ENCODE data around the gene KRT7. TPM values are rescaled to one million over a fixed set of nuclear protein-coding genes. Genes with fewer than 3 reads are reported as not detected.

KRT7 gene
- total RNA-seq, 2 donors from 2014 or later = 69.2 to 196 TPM

DNA sequence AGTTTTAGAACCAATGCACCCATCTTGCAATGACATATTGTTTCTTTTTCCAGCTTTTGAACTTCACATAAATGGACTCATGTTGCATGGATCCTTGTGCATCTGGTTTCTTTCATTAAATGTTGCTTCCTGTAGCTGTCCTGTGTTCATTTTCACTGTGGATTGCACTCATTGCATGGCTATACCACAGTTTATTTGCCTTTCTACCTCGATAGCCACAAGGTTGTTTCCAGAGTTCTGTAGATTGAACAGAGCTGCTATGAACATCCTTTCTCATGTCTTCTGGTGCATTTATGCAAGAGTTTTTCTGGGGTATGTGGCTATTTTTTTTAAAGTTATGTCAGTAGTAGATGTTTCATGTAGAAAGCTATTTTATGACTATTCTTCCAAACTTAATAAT, 61.8 kb downstream of the KRT7 start:
- DNase-seq (no peak), ATAC-seq (no peak)
- intact Hi-C loops (cut with DNase I) = no loop called here
- Histone ChIP-seq H3K9me3 (no peaks in the 10 kb centered on the region), H3K36me3 (replicated peaks in 1 of 2; ENCODE audit: insufficient read depth in 1 of 2, low read depth in 2 of 2) (no peaks in the 10 kb centered on the region), H3K27ac (no peak overlapping the region), H3K4me1 (no peaks in the 10 kb centered on the region), H3K27me3 (no peaks in the 10 kb centered on the region), H3K4me3 (no peak overlapping the region)
- TF ChIP-seq, protein P1, sequence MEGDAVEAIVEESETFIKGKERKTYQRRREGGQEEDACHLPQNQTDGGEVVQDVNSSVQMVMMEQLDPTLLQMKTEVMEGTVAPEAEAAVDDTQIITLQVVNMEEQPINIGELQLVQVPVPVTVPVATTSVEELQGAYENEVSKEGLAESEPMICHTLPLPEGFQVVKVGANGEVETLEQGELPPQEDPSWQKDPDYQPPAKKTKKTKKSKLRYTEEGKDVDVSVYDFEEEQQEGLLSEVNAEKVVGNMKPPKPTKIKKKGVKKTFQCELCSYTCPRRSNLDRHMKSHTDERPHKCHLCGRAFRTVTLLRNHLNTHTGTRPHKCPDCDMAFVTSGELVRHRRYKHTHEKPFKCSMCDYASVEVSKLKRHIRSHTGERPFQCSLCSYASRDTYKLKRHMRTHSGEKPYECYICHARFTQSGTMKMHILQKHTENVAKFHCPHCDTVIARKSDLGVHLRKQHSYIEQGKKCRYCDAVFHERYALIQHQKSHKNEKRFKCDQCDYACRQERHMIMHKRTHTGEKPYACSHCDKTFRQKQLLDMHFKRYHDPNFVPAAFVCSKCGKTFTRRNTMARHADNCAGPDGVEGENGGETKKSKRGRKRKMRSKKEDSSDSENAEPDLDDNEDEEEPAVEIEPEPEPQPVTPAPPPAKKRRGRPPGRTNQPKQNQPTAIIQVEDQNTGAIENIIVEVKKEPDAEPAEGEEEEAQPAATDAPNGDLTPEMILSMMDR (IDR thresholded peaks at IDR 0.05) = no peak
- no peak for TF ChIP-seq POLR2A (IDR thresholded peaks at IDR 0.05)
- WGBS, 2 donors = 32 to 43% methylated on average over 1 of the region's 1 CpG

DNA sequence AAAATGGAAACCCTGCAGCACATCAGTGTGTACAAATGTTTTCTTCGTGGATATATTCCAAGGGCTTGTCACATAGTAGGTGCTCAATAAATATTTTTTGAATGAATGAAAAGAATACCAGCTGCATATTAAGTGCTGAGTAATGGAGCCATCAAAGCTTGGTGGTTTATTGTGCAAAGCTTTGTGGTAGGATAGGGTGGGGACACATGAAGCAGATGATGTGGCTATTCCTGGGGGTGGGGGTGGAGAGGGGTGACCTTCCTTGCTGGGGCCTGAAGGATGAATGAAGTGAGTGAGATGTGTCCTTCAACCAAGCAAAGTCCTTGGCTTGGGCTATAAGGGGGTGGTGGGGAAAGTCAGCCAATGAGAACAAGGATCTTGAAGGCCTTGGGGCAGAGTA, 62.6 kb downstream of the KRT7 start:
- TF ChIP-seq, protein P1 (IDR thresholded peaks at IDR 0.05) = no peak
- no peak for TF ChIP-seq POLR2A (IDR thresholded peaks at IDR 0.05)
- intact Hi-C loops (cut with DNase I) = no loop called here

DNA sequence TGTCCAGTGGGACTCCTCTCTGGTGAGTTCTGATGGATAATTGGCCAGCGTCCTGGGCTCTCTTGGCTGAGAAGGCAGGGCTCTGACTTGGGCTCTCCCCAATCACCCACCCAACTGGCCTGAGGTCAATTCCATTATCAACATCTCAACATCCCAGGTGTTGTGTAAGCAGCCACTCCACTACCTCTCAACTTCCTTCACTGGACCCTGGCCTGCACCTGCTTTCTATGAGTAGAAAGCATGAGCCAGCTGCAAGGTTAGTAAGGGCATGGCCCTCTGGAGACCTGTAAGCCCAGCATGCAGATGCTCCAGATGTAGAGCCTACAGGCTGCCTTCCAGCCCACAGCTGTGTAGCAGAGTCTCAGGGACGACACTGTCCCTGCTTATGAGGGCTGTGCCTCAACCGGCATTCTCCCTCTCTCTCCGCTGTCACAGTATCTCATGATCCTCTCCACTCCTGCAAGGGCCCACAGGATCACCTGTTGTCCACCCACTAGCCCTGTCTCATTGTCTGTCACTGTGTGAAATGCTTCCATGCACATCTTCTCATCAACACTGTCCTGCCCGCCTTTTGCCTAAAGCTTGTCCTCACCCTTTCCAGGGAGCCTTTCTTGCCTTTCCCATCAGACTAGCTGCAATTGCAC, 63.7 kb downstream of the KRT7 start:
- WGBS, 2 donors = 94 to 100% methylated on average over 4 to 5 of the region's 5 CpGs
- no peak for ATAC-seq
- Histone ChIP-seq H3K4me3 (no peak overlapping the region), H3K9me3 (no peaks in the 10 kb centered on the region), H3K4me1 (no peaks in the 10 kb centered on the region), H3K27ac (no peak overlapping the region), H3K27me3 (no peaks in the 10 kb centered on the region), H3K36me3 (replicated peaks in 1 of 2; ENCODE audit: insufficient read depth in 1 of 2, low read depth in 2 of 2) (no peaks in the 10 kb centered on the region)
- DNase-seq = no peak
- TF ChIP-seq, protein P1 (IDR thresholded peaks at IDR 0.05) = no peak
- TF ChIP-seq POLR2A (IDR thresholded peaks at IDR 0.05) = no peak
- intact Hi-C loops (cut with DNase I) = no loop called here

More for the DNA sequence above, 62.6 kb downstream of the KRT7 start:
- no peaks in the 10 kb centered on the region for H3K36me3 ChIP-seq (replicated peaks in 1 of 2; ENCODE audit: insufficient read depth in 1 of 2, low read depth in 2 of 2)
- H3K27ac ChIP-seq = no peak overlapping the region
- no peak for ATAC-seq
- 65 to 70% methylated on average over 1 of the region's 1 CpG for WGBS, 2 donors
- DNase-seq = no peak
- no peaks in the 10 kb centered on the region for H3K4me1 ChIP-seq
- H3K27me3 ChIP-seq = no peaks in the 10 kb centered on the region
- H3K9me3 ChIP-seq = no peaks in the 10 kb centered on the region
- H3K4me3 ChIP-seq = no peak overlapping the region

Other genes with a start within 250 kb of the KRT7 start
- gene TAMALIN, start 226.3 kb upstream of the KRT7 start, total RNA-seq = 10 to 100 TPM in 1 of 2 donors, 1 to 10 TPM in 1; 7.0 to 19.4 TPM
- 100 to 1,000 TPM in 1 of 2 donors, 10 to 100 TPM in 1; 36.6 to 253 TPM for gene NR4A1, start 181.8 kb upstream of the KRT7 start, total RNA-seq
- 10 to 100 TPM; 25.7 to 25.9 TPM for gene ATG101, start 163.3 kb upstream of the KRT7 start, total RNA-seq
- under 1 TPM; 0.26 to 0.66 TPM for gene SMIM41, start 153.5 kb upstream of the KRT7 start, total RNA-seq
- gene KRT80, start 41.2 kb upstream of the KRT7 start, total RNA-seq = 10 to 100 TPM; 10.2 to 11.9 TPM
- gene KRT86, start 41.4 kb downstream of the KRT7 start, total RNA-seq = 1 to 10 TPM; 1.8 to 8.6 TPM
- not detected for gene KRT81, start 58.3 kb downstream of the KRT7 start, total RNA-seq
- gene KRT83, start 88.2 kb downstream of the KRT7 start, total RNA-seq = not detected
- gene KRT85, start 134.2 kb downstream of the KRT7 start, total RNA-seq = not detected
- gene KRT84, start 152.4 kb downstream of the KRT7 start, total RNA-seq = not detected
- gene KRT82, start 173.1 kb downstream of the KRT7 start, total RNA-seq = not detected
- gene KRT75, start 201.1 kb downstream of the KRT7 start, total RNA-seq = not detected
- gene KRT6B, start 218.9 kb downstream of the KRT7 start, total RNA-seq = not detected
- gene KRT6C, start 240.6 kb downstream of the KRT7 start, total RNA-seq = not detected

All from body of pancreas (tissue), 4 donors.